Left renal pelvis (tissue), 4 donors: ENCODE results near the gene PPCDC. TPM values are rescaled to one million over a fixed set of nuclear protein-coding genes. Genes with fewer than 3 reads are reported as not detected.

ENCODE experiments used
- polyA plus RNA-seq, 4 donors: library from polyadenylated mRNA; unstranded; fragments of 120-200 nt; gene quantifications; one replicate each; pipeline ENCODE4 v1.2.1, GENCODE V29; 2013; ENCODE audit not compliant: insufficient read length in 4 of 4

The PPCDC gene
- polyA plus RNA-seq, 4 donors, result 9.0 to 14.1 (median 9.9) TPM

Other genes with a start within 250 kb of the PPCDC start
- gene CSK, start 241.5 kb upstream of the PPCDC start, polyA plus RNA-seq, result 10 to 100 TPM; 34.6 to 52.8 (median 43.5) TPM
- not detected for gene LMAN1L, start 210.8 kb upstream of the PPCDC start, polyA plus RNA-seq
- not detected for gene CPLX3, start 197.0 kb upstream of the PPCDC start, polyA plus RNA-seq
- gene ULK3, start 180.4 kb upstream of the PPCDC start, polyA plus RNA-seq, result 10 to 100 TPM; 29.3 to 35.1 (median 30.0) TPM
- 10 to 100 TPM; 65.3 to 74.9 (median 71.9) TPM for gene SCAMP2, start 150.2 kb upstream of the PPCDC start, polyA plus RNA-seq
- gene MPI, start 133.5 kb upstream of the PPCDC start, polyA plus RNA-seq, result 10 to 100 TPM; 49.1 to 67.4 (median 59.8) TPM
- gene FAM219B, start 116.7 kb upstream of the PPCDC start, polyA plus RNA-seq, result 10 to 100 TPM; 49.9 to 57.9 (median 53.2) TPM
- gene COX5A, start 85.5 kb upstream of the PPCDC start, polyA plus RNA-seq, result 100 to 1,000 TPM in 3 of 4 donors, 10 to 100 TPM in 1; 100.0 to 217 (median 204) TPM
- gene RPP25, start 66.8 kb upstream of the PPCDC start, polyA plus RNA-seq, result 1 to 10 TPM; 2.3 to 3.8 (median 2.9) TPM
- 10 to 100 TPM; 17.9 to 29.0 (median 20.8) TPM for gene SCAMP5, start 28.0 kb upstream of the PPCDC start, polyA plus RNA-seq
- 10 to 100 TPM in 2 of 4 donors, 1 to 10 TPM in 2; 8.9 to 11.1 (median 9.8) TPM for gene C15orf39, start 178.3 kb downstream of the PPCDC start, polyA plus RNA-seq
- gene GOLGA6C, start 234.7 kb downstream of the PPCDC start, polyA plus RNA-seq, result not detected